Fibroblast of pulmonary artery (primary cell): ENCODE data around the gene CALHM6.

Experiments
- DNase-seq: peaks from one replicate; pipeline ENCODE4 v3.0.0-alpha.2; 2010; ENCODE audit warnings: low read depth
- H3K4me3 ChIP-seq: replicated peaks from 2 replicates; pipeline ENCODE4 v1.5.1; 2011; ENCODE audit warnings: low read depth, mild to moderate bottlenecking, control low read depth, low read length, moderate library complexity
- TF ChIP-seq, protein P1 (sequence below): IDR thresholded peaks from 2 replicates; pipeline ENCODE4 v1.5.1; 2011; ENCODE audit warnings: mild to moderate bottlenecking, control low read depth, low read length, inconsistent platforms; ENCODE audit errors: missing control alignments

The CALHM6 gene

DNA sequence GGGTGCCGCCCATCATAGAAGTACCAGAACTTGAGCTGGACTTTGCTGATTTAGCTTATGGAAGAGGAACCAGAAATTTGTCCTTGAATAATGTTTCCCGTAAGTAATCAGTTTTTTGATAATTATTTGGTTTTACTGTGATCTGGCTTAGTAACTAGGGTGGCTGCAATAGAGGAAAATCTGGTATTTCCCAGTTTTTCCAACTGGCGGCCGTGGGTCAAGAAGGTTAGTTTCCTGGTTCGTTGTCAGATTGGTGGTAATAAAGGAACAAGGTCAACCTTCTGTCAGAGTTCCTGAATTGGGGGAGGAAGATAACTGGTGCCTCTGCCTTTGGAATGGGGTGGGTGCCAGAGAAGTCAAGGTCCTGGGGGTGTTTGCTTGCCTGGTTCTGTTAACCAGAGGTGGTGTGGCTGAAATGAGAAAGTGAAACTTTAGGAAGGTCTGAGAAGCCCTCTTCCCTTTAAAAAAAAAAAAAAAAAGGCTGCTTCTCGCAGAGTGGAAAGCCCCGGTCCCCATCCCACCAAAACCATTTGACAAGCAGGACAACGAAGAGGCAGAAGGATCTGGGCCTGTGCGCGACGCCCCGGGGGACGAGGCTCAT, at the start of gene CALHM6:
TSS of gene CALHM6 (plus strand) at position 45 of the 601 bp plus-strand sequence. CDS start at position 600, 555 bp downstream.
- peak within 1 kb of the TSS; percentile 24 for H3K4me3 ChIP-seq
- TF ChIP-seq, protein P1, sequence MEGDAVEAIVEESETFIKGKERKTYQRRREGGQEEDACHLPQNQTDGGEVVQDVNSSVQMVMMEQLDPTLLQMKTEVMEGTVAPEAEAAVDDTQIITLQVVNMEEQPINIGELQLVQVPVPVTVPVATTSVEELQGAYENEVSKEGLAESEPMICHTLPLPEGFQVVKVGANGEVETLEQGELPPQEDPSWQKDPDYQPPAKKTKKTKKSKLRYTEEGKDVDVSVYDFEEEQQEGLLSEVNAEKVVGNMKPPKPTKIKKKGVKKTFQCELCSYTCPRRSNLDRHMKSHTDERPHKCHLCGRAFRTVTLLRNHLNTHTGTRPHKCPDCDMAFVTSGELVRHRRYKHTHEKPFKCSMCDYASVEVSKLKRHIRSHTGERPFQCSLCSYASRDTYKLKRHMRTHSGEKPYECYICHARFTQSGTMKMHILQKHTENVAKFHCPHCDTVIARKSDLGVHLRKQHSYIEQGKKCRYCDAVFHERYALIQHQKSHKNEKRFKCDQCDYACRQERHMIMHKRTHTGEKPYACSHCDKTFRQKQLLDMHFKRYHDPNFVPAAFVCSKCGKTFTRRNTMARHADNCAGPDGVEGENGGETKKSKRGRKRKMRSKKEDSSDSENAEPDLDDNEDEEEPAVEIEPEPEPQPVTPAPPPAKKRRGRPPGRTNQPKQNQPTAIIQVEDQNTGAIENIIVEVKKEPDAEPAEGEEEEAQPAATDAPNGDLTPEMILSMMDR: no peak
- DNase-seq: no peak

DNA sequence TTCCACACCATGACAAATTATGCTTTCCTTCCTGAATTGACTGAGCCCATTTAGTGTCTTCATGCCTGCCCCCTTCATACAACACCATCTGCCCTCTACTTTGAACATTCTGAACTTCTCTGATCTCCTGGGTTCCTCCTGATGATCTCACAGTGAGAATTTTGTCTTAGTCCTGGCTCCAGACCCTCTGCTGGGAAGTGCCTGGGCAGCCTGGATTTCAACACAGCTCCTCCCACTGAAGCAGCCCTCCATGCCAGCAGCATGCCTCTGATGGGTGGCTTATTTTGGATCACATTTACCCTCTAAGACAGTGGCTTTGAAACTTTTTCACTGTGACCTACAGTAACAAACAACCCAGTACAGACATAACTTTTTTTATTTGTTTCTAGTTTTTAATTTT, 48.9 kb upstream of the CALHM6 start:
- TF ChIP-seq, protein P1: no peak
- H3K4me3 ChIP-seq: no peak overlapping the region
- DNase-seq: peak; percentile 45

DNA sequence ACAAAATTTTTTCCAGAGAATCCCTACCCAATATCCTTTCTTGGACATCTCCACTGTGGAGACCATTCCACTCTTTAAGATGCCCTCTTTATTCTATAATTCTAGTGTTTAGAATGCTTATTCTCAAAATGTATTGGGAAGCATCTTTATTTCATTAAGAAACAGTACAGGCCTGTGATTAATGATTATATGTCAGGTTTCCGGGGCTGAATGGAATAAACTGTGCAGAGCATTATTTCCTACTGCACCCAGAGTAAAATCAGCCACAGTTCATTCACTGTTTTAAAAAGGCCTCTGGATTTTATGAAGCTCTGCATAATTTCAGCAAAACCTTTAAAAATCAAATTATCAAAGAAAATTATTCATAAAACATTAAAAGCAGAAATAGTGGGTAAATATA, 47.8 kb upstream of the CALHM6 start:
- no peak for DNase-seq
- TF ChIP-seq, protein P1: no peak
- no peak overlapping the region for H3K4me3 ChIP-seq

DNA sequence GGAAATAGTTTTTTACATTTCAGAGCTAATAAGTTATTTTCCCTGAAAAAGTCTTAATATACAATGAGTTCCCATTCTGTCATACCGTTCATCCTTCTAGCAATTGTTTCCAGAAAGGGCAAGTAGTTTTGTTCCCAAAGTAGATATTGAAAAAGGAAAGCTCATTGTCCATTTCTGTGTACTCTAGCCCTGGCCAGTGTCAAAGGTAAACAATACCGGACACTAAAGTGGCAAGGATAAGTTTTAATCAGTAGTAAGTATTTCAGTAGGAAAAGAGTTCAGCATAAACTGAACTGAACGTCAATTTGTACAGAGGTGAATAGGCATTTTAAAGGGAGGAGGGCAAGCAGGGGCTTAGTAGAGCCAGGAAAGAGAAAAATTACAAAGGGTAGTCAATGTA, 43.5 kb upstream of the CALHM6 start:
- no peak overlapping the region for H3K4me3 ChIP-seq
- TF ChIP-seq, protein P1: no peak
- DNase-seq: no peak

DNA sequence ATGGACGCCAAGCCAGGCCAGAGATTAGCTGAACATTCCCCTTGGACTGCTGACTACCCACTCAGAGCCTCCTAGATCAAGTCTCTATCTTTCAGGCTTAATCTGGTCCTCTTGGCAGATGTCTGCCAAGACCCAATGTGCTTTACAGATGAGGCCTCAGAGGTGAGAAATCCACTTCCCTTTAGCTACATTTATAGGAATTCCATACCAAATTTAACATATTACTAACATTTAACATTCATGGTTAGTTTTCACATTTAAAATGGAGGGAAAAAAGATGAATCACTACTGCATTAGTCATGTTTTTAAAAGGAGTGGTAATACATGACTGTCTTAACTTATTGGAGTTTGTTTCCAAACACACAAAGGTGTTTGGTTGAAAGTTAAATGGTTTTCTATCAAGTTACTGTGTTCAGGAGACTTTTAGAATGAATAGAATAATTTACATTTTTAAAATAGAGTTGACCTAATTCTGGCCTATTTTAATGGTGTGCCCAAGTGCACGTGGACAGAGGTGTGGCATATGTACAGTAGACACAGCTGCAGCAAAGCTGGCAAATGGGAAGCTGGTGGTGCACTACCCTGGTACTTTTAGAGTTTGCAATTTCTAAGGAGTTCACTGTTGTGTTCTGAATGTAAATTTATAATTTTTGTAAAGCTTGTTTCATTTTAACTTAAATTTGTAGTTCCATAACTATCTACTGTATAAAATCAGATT, 41.9 kb upstream of the CALHM6 start:
- DNase-seq: no peak
- no peak overlapping the region for H3K4me3 ChIP-seq
- TF ChIP-seq, protein P1: no peak

DNA sequence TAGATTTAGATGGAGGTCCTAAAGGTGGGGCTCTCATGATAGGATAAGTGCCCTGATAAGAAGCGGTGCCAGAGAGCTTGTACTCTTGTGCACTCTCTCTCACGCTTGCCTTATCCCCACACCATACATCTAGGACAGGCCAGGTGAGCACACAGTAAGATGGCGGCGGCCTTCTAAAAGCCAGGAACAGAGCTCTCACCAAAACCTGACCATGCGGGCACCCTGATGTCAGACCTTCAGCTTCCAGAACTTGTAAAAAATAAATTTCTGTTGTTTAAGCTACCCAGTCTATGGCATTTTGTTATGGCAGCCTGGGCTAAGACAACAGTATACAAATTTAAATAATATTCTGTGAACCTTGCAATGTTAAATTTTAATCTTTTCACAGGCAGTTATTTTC, 40.8 kb upstream of the CALHM6 start:
- TF ChIP-seq, protein P1: no peak
- H3K4me3 ChIP-seq: no peak overlapping the region

DNA sequence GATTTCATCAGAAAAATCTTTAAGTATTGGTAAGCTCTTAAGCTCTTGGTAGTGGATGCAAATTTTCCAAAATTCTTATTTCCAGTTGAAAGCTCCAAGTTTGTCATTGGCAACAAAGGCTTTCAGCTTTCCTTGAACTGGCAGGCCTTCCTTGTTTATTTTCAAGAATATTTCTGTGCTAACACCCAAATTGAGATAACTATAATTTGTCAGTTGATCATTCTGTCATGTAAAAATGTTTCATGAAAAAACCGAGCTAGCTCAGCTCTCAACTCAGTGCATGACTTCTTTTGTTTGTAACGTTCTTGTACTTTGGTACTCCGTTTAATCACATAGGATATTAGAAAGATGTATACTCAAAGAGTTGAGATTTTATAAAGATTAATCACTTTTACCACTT, 38.9 kb upstream of the CALHM6 start:
- no peak for DNase-seq
- TF ChIP-seq, protein P1: no peak
- no peak overlapping the region for H3K4me3 ChIP-seq

More for the DNA sequence above, 40.8 kb upstream of the CALHM6 start:
- no peak for DNase-seq
